Left lung (tissue), 10 donors: Measurements from ENCODE around the gene DHODH. TPM values are rescaled to one million over a fixed set of nuclear protein-coding genes. Genes with fewer than 3 reads are reported as not detected.

Source experiments
- ATAC-seq: fragments of 200-7000 bp; cut with Tn5 transposase; one replicate; pipeline ENCODE4 v1.9.1; 2020; ENCODE audit warnings: moderate library complexity
- DNase-seq, 4 donors: peaks; one replicate each; pipeline ENCODE4 v3.0.0-alpha.2; 2013 to 2020
- H3K27ac ChIP-seq, 2 donors: fragments of 200-600 bp; sonication (generic) in 1 of 2; one replicate each; pipeline versions ENCODE4 v1.5.0 to v1.8.0; 2020 to 2021
- H3K27me3 ChIP-seq, 2 donors: fragments of 200-600 bp; sonication (generic) in 1 of 2; one replicate each; pipeline versions ENCODE4 v1.5.0 to v1.8.0; 2020 to 2021
- H3K36me3 ChIP-seq, 2 donors: fragments of 200-600 bp; sonication (generic) in 1 of 2; one replicate each; pipeline versions ENCODE4 v1.5.0 to v1.8.0; 2020 to 2021
- H3K4me1 ChIP-seq, 2 donors: fragments of 200-600 bp; one replicate each; pipeline ENCODE4 v1.8.0; 2021
- H3K4me3 ChIP-seq, 2 donors: fragments of 200-600 bp; sonication (generic) in 1 of 2; one replicate each; pipeline versions ENCODE4 v1.5.0 to v1.8.0; 2020 to 2021; ENCODE audit warnings: mild to moderate bottlenecking in 1 of 2
- H3K9me3 ChIP-seq, 2 donors: fragments of 200-600 bp; sonication (generic) in 1 of 2; one replicate each; pipeline versions ENCODE4 v1.5.0 to v1.8.0; 2020 to 2021
- intact Hi-C, 2 donors: fragments of 100-400 bp; cut with DNase I; formaldehyde crosslinking; loops; one replicate each; pipeline versions ENCODE4 v1.11.2 to v1.14.2; 2022
- polyA plus RNA-seq, 6 donors: library from polyadenylated mRNA; unstranded; fragments of 120-200 nt; gene quantifications; one replicate each; pipeline ENCODE4 v1.2.1, GENCODE V29; 2013; ENCODE audit not compliant: insufficient read length in 6 of 6
- total RNA-seq, 2 donors: library from RNA; stranded (reverse); fragmentation: NEBNext Ultra II Directional; extraction: Animal tissue kit (Norgen Biotek cat#: 25700); gene quantifications; one replicate each; pipeline ENCODE4 v1.2.1, GENCODE V29; 2021
- TF ChIP-seq, protein P1 (sequence below), 2 donors: fragments of 200-600 bp; sonication (generic) in 1 of 2; IDR thresholded peaks; one replicate each; pipeline versions ENCODE4 v1.5.0 to v1.8.0; 2021; ENCODE audit warnings: antibody characterized with exemption in 2 of 2
- donor health status: DM: no; HTN: yes; CAD: no.
- donor health status: DM: no; HTN: no; CAD: no.

The DHODH gene
- total and polyA plus RNA-seq, 8 donors = 5.4 to 19.9 (median 16.7) TPM

DNA sequence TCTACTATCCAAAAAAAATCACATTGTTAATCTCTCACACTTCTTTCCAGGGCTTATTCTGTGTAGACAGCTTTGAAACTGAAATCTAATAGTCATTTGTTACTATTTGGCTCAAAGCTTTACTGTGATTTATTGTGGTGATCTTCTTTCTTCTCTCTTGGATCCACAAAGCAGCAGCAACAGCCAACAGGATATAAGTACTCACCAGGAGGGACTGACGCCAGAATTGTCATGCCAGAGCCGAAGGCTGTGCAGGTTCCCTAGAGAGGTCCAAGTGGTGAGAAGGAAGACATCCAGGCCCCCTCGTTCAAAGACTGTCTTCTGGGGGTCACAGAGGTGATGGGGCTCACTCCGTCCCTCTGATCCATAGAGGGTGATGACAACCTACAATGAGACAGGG is 41.6 kb upstream of the DHODH start:
- H3K4me3 ChIP-seq = no peak overlapping the region
- H3K9me3 ChIP-seq = no peaks in the 10 kb centered on the region
- intact Hi-C loops = no loop called here
- no peaks in the 10 kb centered on the region for H3K36me3 ChIP-seq
- no peaks in the 10 kb centered on the region for H3K27me3 ChIP-seq
- no peaks in the 10 kb centered on the region for H3K4me1 ChIP-seq
- no peak overlapping the region for H3K27ac ChIP-seq
- ATAC-seq = no peak
- TF ChIP-seq, protein P1, sequence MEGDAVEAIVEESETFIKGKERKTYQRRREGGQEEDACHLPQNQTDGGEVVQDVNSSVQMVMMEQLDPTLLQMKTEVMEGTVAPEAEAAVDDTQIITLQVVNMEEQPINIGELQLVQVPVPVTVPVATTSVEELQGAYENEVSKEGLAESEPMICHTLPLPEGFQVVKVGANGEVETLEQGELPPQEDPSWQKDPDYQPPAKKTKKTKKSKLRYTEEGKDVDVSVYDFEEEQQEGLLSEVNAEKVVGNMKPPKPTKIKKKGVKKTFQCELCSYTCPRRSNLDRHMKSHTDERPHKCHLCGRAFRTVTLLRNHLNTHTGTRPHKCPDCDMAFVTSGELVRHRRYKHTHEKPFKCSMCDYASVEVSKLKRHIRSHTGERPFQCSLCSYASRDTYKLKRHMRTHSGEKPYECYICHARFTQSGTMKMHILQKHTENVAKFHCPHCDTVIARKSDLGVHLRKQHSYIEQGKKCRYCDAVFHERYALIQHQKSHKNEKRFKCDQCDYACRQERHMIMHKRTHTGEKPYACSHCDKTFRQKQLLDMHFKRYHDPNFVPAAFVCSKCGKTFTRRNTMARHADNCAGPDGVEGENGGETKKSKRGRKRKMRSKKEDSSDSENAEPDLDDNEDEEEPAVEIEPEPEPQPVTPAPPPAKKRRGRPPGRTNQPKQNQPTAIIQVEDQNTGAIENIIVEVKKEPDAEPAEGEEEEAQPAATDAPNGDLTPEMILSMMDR (IDR thresholded peaks at IDR 0.05) = no peak
- DNase-seq = no peak

DNA sequence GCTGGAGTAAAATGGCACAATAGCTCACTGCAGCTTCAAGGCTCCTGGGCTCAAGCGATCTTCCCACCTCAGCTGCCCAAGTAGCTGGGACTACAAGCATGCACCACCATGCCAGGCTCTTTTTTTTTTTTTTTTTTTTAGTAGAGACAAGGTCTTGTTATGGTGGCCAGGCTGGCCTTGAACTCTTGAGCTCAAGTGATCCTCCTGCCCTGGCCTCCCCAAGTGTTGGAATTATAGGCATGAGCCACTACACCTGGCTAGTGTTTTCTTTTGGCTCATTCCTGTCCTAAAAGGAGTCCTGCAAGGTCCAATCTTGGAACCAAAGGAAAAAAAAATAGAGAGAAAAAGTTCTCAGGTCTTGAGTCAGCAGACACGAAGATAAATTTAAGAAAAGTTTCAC is 39.2 kb upstream of the DHODH start:
- Histone ChIP-seq H3K4me1 (no peaks in the 10 kb centered on the region), H3K27ac (no peak overlapping the region), H3K27me3 (no peaks in the 10 kb centered on the region), H3K9me3 (no peaks in the 10 kb centered on the region), H3K4me3 (no peak overlapping the region), H3K36me3 (no peaks in the 10 kb centered on the region)
- DNase-seq (no peak), ATAC-seq (no peak)
- TF ChIP-seq, protein P1 (IDR thresholded peaks at IDR 0.05) = no peak
- intact Hi-C loops = no loop called here

DNA sequence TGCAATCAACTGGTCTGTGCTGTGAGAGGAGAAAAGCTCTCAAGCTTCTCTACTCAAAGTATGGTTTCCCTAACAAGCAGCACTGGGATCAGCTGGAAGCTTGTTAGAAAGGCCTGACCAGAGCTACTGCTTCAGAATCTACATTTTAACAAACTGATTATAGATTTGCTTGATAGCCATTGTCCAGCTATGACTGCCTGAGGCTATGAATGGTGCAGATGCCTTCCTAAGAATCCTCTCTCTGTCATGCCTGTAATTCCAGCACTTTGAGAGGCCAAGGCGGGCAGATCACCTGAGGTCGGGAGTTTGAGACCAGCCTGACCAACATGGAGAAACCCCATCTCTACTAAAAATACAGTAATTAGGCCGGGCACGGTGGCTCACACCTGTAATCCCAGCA is 37.0 kb upstream of the DHODH start:
- Histone ChIP-seq H3K9me3 (no peaks in the 10 kb centered on the region), H3K4me1 (no peaks in the 10 kb centered on the region), H3K27ac (no peak overlapping the region), H3K4me3 (no peak overlapping the region), H3K27me3 (no peaks in the 10 kb centered on the region), H3K36me3 (no peaks in the 10 kb centered on the region)
- intact Hi-C loops = no loop called here
- DNase-seq = no peak
- TF ChIP-seq, protein P1 (IDR thresholded peaks at IDR 0.05) = no peak
- no peak for ATAC-seq

DNA sequence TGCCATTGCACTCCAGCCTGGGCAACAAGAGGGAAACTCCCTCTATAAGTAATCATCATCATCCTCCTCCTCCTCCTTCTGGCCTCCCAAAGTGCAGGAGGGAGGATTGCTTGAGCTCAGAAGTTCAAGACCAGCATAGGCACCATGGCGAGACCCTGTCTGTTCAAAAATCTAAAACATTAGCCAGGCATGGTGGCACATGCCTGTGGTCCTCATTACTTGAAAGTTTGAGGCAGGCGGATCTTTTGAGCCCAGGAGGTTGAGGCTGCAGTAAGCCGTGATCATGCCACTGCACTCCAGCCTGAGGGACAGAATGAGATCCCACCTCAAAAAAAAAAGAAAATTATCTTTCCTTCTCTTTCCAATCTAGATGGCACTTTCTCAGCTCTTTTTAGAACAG is 36.2 kb upstream of the DHODH start:
- ATAC-seq (no peak), DNase-seq (no peak)
- Histone ChIP-seq H3K36me3 (no peaks in the 10 kb centered on the region), H3K27ac (no peak overlapping the region), H3K9me3 (no peaks in the 10 kb centered on the region), H3K4me1 (no peaks in the 10 kb centered on the region), H3K4me3 (no peak overlapping the region), H3K27me3 (no peaks in the 10 kb centered on the region)
- intact Hi-C loops = no loop called here
- TF ChIP-seq, protein P1 (IDR thresholded peaks at IDR 0.05) = no peak

DNA sequence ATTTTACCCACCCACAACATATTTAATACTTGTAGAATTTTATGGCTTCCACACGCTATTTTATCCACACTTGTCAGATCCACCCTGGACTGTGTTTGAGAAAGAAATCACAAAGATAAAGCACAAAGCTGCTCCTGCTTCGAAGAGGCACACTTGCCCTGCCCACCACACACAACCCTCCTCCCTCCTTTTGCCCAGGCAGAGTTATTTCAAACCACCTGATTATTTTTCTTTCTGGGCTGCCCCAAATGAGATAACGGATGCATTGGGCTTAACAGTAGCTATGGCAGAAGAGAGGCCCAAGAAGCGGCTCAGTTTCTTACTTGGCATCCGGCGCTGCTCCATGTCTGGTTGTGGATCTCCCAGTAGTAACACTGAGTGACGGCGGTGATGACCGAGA is 35.5 kb upstream of the DHODH start:
- intact Hi-C loops = no loop called here
- no peak overlapping the region for H3K27ac ChIP-seq
- H3K4me1 ChIP-seq = no peaks in the 10 kb centered on the region
- no peaks in the 10 kb centered on the region for H3K9me3 ChIP-seq
- no peak for ATAC-seq
- H3K4me3 ChIP-seq = no peak overlapping the region
- H3K36me3 ChIP-seq = no peaks in the 10 kb centered on the region
- H3K27me3 ChIP-seq = no peaks in the 10 kb centered on the region
- TF ChIP-seq, protein P1 (IDR thresholded peaks at IDR 0.05) = no peak
- no peak for DNase-seq
